ENCODE data around the gene SYTL3. TPM values are rescaled to one million over a fixed set of nuclear protein-coding genes. Genes with fewer than 3 reads are reported as not detected.

Gene SYTL3
- total RNA-seq, 1 experiment from 2014 or later = 0.09 TPM

DNA sequence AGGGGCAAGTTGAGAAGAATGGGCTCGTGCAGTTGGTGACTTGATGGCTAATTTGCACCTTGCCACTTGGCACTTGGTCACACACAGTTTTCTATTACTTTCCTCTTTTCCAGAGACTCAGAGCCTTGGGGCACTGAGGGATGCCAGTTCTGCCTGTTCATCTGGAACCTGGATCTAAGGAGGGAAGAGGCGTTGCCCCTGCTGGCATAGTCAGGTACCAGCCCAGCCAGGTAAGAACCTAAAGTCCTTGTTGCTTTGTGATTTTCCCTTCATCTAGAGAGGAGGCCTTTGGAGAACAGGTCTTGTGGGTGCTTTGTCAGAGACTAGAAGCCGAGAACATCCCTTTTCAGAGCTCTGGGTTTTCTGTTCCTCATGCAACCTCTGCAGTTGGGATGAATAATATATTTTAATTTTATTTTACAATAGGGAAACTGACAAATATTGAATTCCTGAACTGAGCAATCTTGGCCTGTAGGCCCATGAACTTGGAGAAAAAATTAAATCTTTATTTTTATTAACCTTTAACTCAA lies 11.4 kb downstream of the SYTL3 start:
- Histone ChIP-seq H4K5ac (ENCODE audit: insufficient read length, low read depth, low read length) (no peak overlapping the region), H2AK5ac (ENCODE audit: insufficient read length, low read length) (no peak overlapping the region), H3K4ac (ENCODE audit: low read depth, low read length) (no peak overlapping the region), H3K9ac (ENCODE audit: extremely low read depth, insufficient read length, low read length) (no peak overlapping the region), H4K8ac (replicated peaks; ENCODE audit: insufficient read length, low read depth, low read length) (no peak overlapping the region), H3K79me2 (ENCODE audit: insufficient read depth, low read length) (no peaks in the 10 kb centered on the region), H3K23ac (ENCODE audit: insufficient read length, low read depth, low read length) (no peak overlapping the region), H3K14ac (ENCODE audit: insufficient read depth, low read length) (no peak overlapping the region), H3K27ac (ENCODE audit: insufficient read length, low read depth, low read length) (no peak overlapping the region), H3K18ac (ENCODE audit: insufficient read length, low read depth, low read length) (no peak overlapping the region), H2BK20ac (ENCODE audit: low read depth, low read length, poor library complexity, severe bottlenecking) (no peak overlapping the region), H3K4me2 (ENCODE audit: insufficient read depth, insufficient read length, low read length) (no peak overlapping the region), H3K79me1 (ENCODE audit: insufficient read depth, low read depth, low read length, poor library complexity, severe bottlenecking) (no peaks in the 10 kb centered on the region), H3T11ph (ENCODE audit: low read length) (no peak overlapping the region), H2BK120ac (ENCODE audit: low read depth, low read length, poor library complexity, severe bottlenecking) (no peak overlapping the region), H2AFZ (ENCODE audit: low read length) (no peak overlapping the region), H2BK12ac (ENCODE audit: insufficient read length, low read depth, low read length) (no peak overlapping the region), H3K23me2 (ENCODE audit: insufficient read length, low read depth, low read length, poor library complexity, severe bottlenecking) (no peaks in the 10 kb centered on the region), H2BK5ac (ENCODE audit: insufficient read length, low read length) (no peak overlapping the region), H4K91ac (ENCODE audit: insufficient read length, low read depth, low read length) (no peak overlapping the region), H3K27me3 (ENCODE audit: insufficient read depth, low read length) (no peaks in the 10 kb centered on the region), H3K9me3 (ENCODE audit: control insufficient read depth, low read depth, low read length) (no peaks in the 10 kb centered on the region), H3K4me1 (ENCODE audit: insufficient read depth, low read length) (no peaks in the 10 kb centered on the region), H3K56ac (ENCODE audit: insufficient read length, low read depth, low read length) (no peak overlapping the region), H2BK15ac (ENCODE audit: low read depth, low read length) (no peak overlapping the region), H4K20me1 (ENCODE audit: control insufficient read depth, insufficient read depth, insufficient read length) (peaks cover 1% of the 10 kb centered on the region)
- Mint-ChIP-seq H3K9me3 (no peaks in the 10 kb centered on the region), H3K27me3 (ENCODE audit: low read depth) (peaks cover 9% of the 10 kb centered on the region), H3K4me1 (peaks cover 23 to 26% of the 10 kb centered on the region in 2 experiments), H3K4me3 (no peak overlapping the region), H3K27ac (no peak overlapping the region), H3K36me3 (ENCODE audit: insufficient read depth in 1 of 3, low read depth in 3 of 3) (no peaks in the 10 kb centered on the region)
- TF ChIP-seq, protein P1, sequence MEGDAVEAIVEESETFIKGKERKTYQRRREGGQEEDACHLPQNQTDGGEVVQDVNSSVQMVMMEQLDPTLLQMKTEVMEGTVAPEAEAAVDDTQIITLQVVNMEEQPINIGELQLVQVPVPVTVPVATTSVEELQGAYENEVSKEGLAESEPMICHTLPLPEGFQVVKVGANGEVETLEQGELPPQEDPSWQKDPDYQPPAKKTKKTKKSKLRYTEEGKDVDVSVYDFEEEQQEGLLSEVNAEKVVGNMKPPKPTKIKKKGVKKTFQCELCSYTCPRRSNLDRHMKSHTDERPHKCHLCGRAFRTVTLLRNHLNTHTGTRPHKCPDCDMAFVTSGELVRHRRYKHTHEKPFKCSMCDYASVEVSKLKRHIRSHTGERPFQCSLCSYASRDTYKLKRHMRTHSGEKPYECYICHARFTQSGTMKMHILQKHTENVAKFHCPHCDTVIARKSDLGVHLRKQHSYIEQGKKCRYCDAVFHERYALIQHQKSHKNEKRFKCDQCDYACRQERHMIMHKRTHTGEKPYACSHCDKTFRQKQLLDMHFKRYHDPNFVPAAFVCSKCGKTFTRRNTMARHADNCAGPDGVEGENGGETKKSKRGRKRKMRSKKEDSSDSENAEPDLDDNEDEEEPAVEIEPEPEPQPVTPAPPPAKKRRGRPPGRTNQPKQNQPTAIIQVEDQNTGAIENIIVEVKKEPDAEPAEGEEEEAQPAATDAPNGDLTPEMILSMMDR (conservative IDR thresholded peaks at IDR 0.05) = peak; percentile 47
- WGBS (ENCODE audit: extremely low coverage, insufficient read length, low lambda C conversion rate) = no CpG with 5 or more reads among the region's 3 CpGs
- DNase-seq = no peak

Measured in H9 (cell line).